ENCODE data around the gene FAM9A.

- TF ChIP-seq POLR2AphosphoS5 (IDR thresholded peaks at IDR 0.05; ENCODE audit: low read depth, low read length), result no peak
- no peak for TF ChIP-seq POLR2A (IDR thresholded peaks at IDR 0.05; ENCODE audit: low read depth, low read length)
These were observed 10.4 kb upstream of the FAM9A start for GRCh38 chrX:8811611-8812010.

Measured in GM12891 (cell line).